GM18951 (cell line): ENCODE measurements around the gene DMXL1.
"Not testable (repeated sequence)": the region's sequence is repeated elsewhere in the genome, so short reads cannot be mapped to it uniquely, and the experiment has no call there.

Experiments
- POLR2A ChIP-seq: IDR thresholded peaks from 4 replicates; pipeline ENCODE4 v1.6.1; 2011; ENCODE audit warnings: mild to moderate bottlenecking; ENCODE audit not compliant: insufficient read length, insufficient read depth; ENCODE audit errors: extremely low read depth
- in situ Hi-C: fragments of 300-500 bp; cut with MboI; formaldehyde crosslinking; loops from one replicate; pipeline ENCODE4 v1.12.0; 2022; ENCODE audit warnings: low sequenced_read_pairs, mixed read lengths, inconsistent platforms; ENCODE audit not compliant: unreplicated experiment

Gene DMXL1

DNA sequence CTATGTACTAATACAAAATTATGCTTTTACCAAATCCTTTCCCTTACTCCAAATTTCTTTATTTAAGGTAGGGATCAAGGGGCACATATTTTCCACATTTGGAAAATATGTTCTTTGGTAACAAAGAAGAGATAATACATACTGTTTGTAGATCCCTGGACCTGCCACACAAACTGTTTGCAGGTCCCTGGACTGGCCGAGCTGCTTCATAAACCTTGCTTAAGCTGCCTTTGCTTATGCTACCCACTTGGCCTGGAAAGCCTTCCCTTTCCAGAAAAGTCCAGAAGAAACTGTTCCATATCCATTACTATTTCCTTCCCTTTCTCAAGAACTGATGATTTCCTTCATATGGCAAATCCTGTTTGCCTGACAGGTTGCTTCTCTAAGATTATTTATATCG, 22.6 kb upstream of the DMXL1 start:
- TF ChIP-seq POLR2A, result no peak
- in situ Hi-C loops, result no loop called here

GRCh38 chr5:119049824-119050449, 20.9 kb upstream of the DMXL1 start:
- in situ Hi-C loops, result no loop called here
- TF ChIP-seq POLR2A, result no peak

DNA sequence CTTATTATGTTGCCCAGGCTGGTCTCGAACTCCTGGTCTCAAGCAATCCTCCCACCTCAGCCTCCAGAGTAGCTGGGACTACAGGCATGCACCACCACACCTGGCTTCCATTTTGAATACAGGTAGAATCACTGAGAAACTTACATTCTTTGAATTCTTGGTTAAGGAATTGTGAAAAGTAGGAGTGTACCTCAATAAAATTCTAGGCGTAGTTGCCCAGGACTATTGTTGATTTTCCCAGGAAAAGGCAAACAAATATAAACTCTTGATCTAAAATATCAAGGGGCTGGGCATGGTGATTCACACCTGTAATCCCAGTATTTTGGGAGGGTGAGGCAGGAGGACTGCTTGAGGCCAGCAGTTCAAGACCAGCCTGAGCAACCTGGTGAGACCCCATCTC, 16.8 kb upstream of the DMXL1 start:
- in situ Hi-C loops, result no loop called here
- TF ChIP-seq POLR2A, result no peak

DNA sequence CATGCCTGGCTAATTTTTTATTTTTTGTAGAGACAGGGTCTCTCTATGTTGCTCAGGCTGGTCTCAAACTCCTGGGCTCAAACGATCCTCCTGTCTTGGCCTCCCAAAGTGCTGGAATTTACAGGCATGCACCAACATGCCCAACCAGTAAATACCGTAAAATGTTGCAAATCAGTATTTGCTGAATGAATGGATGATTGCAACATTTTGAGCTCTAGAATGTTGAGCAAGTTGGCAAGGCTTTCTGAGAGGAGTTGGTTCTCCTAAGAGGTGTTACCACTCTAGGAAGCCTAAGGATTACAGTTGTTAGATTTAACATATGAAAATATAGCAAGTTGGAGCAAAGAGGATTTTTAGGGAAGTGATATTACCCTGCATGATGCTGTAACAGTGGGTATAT, 15.6 kb upstream of the DMXL1 start:
- no peak for TF ChIP-seq POLR2A

GRCh38 chr5:119058979-119059529, 11.8 kb upstream of the DMXL1 start:
- TF ChIP-seq POLR2A, result no peak
- in situ Hi-C loops, result no loop called here

More for the DNA sequence above, 15.6 kb upstream of the DMXL1 start:
- in situ Hi-C loops, result no loop called here

- no peak for TF ChIP-seq POLR2A
- in situ Hi-C loops, result no loop called here
These were observed 11.1 kb upstream of the DMXL1 start for GRCh38 chr5:119059740-119060255.

- no peak for TF ChIP-seq POLR2A
- in situ Hi-C loops, result no loop called here
These were observed 7.1 kb upstream of the DMXL1 start for GRCh38 chr5:119063579-119064379.

DNA sequence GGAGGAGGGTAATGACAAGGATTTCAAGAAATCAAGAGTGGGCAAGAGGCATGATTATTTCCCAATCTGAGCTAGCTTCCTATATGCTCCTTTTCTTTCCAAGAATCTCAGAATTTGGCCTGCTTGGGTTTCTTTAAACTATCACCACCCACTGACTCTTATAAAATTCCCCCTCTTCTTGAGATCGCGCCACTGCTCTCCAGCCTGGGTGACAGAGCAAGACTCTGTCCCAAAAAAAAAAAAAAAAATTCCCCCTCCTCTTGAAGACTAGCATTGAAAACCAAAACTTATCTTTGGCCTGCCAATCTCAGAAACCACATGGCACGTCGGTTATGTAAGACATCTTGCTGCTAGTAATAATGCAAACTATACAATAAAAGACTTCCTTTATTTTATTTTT, 3.4 kb upstream of the DMXL1 start:
- TF ChIP-seq POLR2A, result no peak
- in situ Hi-C loops, result no loop called here

GRCh38 chr5:119070578-119070827, 384 bp upstream of the DMXL1 start:
- in situ Hi-C loops, result no loop called here
- TF ChIP-seq POLR2A, result no peak

GRCh38 chr5:119071561-119071995, 691 bp downstream of the DMXL1 start:
- in situ Hi-C loops, result no loop called here

GRCh38 chr5:119072496-119072895, 1.6 kb downstream of the DMXL1 start:
- TF ChIP-seq POLR2A, result no peak
- in situ Hi-C loops, result no loop called here

More at GRCh38 chr5:119071561-119071995, 691 bp downstream of the DMXL1 start:
- no peak for TF ChIP-seq POLR2A

- in situ Hi-C loops, result not testable (repeated sequence)
These were observed 3.0 kb downstream of the DMXL1 start for GRCh38 chr5:119073746-119074337.

DNA sequence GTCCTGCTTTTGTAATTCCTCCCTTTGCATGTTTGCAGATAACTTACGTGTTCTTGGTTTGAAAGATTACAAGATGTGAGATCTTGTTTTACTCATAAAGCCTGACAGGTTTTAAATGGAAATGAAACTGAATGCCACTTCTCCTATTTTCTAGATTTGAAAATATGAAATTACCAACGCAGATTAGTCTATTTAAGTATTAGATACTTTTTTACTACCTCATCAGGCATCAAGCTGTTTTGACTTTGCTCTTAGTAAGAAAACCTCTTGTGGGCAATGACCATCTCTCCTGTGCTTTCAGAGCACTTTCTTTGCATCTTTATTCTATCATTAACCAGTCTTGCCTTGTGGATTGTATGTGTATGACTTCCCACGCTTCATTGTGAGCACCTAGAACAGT, 3.5 kb downstream of the DMXL1 start:
- TF ChIP-seq POLR2A, result no peak
- in situ Hi-C loops, result no loop called here

DNA sequence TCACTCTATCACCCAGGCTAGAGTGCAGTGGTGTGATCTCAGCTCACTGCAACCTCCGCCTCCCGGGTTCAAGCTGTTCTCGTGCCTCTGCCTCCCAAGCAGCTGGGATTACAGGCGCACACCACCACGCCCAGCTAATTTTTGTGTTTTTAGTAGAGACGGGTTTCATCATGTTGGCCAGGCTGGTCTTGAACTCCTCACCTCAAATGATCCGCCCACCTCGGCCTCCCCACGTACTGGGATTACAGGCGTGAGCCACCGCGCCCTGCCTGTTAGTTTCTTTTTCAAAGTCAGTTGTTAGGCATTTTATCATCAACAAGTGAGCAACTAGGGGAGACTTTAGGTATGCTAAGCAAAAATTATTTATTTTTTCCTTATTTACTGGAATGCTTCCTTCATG, 4.4 kb downstream of the DMXL1 start:
- in situ Hi-C loops, result not testable (repeated sequence)
